K562 (cell line): ENCODE data around the gene SCAMP5. TPM values are rescaled to one million over a fixed set of nuclear protein-coding genes. Genes with fewer than 3 reads are reported as not detected.
A peak's percentile ranks its signal among the peaks of the same experiment; 100 is the strongest.

Experiments
- BCOR ChIP-seq: fragments of 450-650 bp; IDR thresholded peaks from 2 replicates; pipeline ENCODE4 v1.6.1; 2016
- CBX2 ChIP-seq: fragments of 200-600 bp; sonication (generic); IDR thresholded peaks from one replicate; pipeline ENCODE4 v1.6.1; 2012; ENCODE audit warnings: mild to moderate bottlenecking, low read length, inconsistent platforms; ENCODE audit not compliant: insufficient read depth, poor library complexity, severe bottlenecking
- CCAR2 ChIP-seq: fragments of 200-400 bp; formaldehyde crosslinking; IDR thresholded peaks from 2 replicates; pipeline ENCODE4 v1.6.1; 2017; ENCODE audit warnings: mild to moderate bottlenecking, low read depth, low read length
- CREB3L1 ChIP-seq: fragments of 450-650 bp; IDR thresholded peaks from 2 replicates; pipeline ENCODE4 v1.6.1; 2014; ENCODE audit warnings: low read depth, mild to moderate bottlenecking, moderate library complexity, borderline replicate concordance
- CTCF ChIP-seq, 3 experiments: IDR thresholded peaks in 2 of 3; conservative IDR thresholded peaks in 1 of 3; 2 replicates each; pipeline ENCODE4 v1.5.1; 2011 to 2012; ENCODE audit warnings: low read length in 3 of 3, mild to moderate bottlenecking in 3 of 3, control low read depth in 2 of 3, improper control_type of control experiment in 1 of 3, inconsistent platforms in 1 of 3, low read depth in 1 of 3, mixed read lengths in 1 of 3, moderate library complexity in 1 of 3; ENCODE audit not compliant: insufficient read depth in 2 of 3
- HDAC2 ChIP-seq: fragments of 450-650 bp; IDR thresholded peaks from 2 replicates; pipeline ENCODE4 v1.6.1; 2016; ENCODE audit warnings: mild to moderate bottlenecking
- ILK ChIP-seq: fragments of 450-650 bp; IDR thresholded peaks from 2 replicates; pipeline ENCODE4 v1.6.1; 2016; ENCODE audit warnings: missing genetic modification characterization, low read depth, mild to moderate bottlenecking, missing compliant biosample characterization, moderate library complexity, borderline replicate concordance
- LCOR ChIP-seq: sonication (generic); formaldehyde crosslinking; IDR thresholded peaks from 2 replicates; pipeline ENCODE4 v1.8.0; 2022; ENCODE audit warnings: mild to moderate bottlenecking, missing genetic modification reagents
- MIER1 ChIP-seq: fragments of 450-650 bp; IDR thresholded peaks from 2 replicates; pipeline ENCODE4 v1.6.1; 2016; ENCODE audit warnings: antibody characterized with exemption, mild to moderate bottlenecking, low read depth
- NCOA1 ChIP-seq: fragments of 450-650 bp; IDR thresholded peaks from 2 replicates; pipeline ENCODE4 v1.6.1; 2016; ENCODE audit warnings: low read depth
- PCBP2 ChIP-seq: fragments of 200-400 bp; formaldehyde crosslinking; IDR thresholded peaks from 2 replicates; pipeline ENCODE4 v1.6.1; 2018; ENCODE audit warnings: low read length, low read depth, mild to moderate bottlenecking, moderate library complexity; ENCODE audit not compliant: poor library complexity, severe bottlenecking
- PHF20 ChIP-seq: fragments of 450-650 bp; IDR thresholded peaks from 2 replicates; pipeline ENCODE4 v1.6.1; 2018; ENCODE audit not compliant: partially characterized antibody
- POLR2A ChIP-seq: fragments of 450-650 bp; conservative IDR thresholded peaks from 2 replicates; pipeline ENCODE4 v1.6.1; 2016
- PREB ChIP-seq: sonication (generic); formaldehyde crosslinking; IDR thresholded peaks from 2 replicates; pipeline ENCODE4 v1.8.1; 2023; ENCODE audit warnings: mild to moderate bottlenecking, missing genetic modification reagents
- RAD21 ChIP-seq, 2 experiments: fragments of 250-450 bp in 1 of 2; fragments of 450-650 bp in 1 of 2; sonication (Bioruptor Pico) in 1 of 2; formaldehyde crosslinking in 1 of 2; IDR thresholded peaks in 1 of 2; conservative IDR thresholded peaks in 1 of 2; 2 replicates each; pipeline versions ENCODE4 v1.4.0 to v1.8.0; 2020 to 2022; ENCODE audit warnings: mild to moderate bottlenecking in 2 of 2, moderate library complexity in 1 of 2
- RUNX1 ChIP-seq: sonication (generic); IDR thresholded peaks from 2 replicates; pipeline ENCODE4 v1.6.1; 2016; ENCODE audit warnings: antibody characterized with exemption, low read depth
- SRF ChIP-seq, 2 experiments: fragments of 250-450, 450-650 bp in 1 of 2; sonication (Bioruptor Pico) in 1 of 2; sonication (generic) in 1 of 2; formaldehyde crosslinking; IDR thresholded peaks; 2 replicates each; pipeline versions ENCODE4 v1.5.0 to v1.5.1; 2020 to 2022; ENCODE audit warnings: mild to moderate bottlenecking in 1 of 2, missing genetic modification reagents in 1 of 2
- STAT6 ChIP-seq: sonication (generic); formaldehyde crosslinking; IDR thresholded peaks from 2 replicates; pipeline ENCODE4 v1.8.1; 2023; ENCODE audit warnings: mild to moderate bottlenecking, missing genetic modification reagents
- TCFL5 ChIP-seq: fragments of 250-450 bp; sonication (Bioruptor Pico); conservative IDR thresholded peaks from 2 replicates; pipeline ENCODE4 v1.6.1; 2021; ENCODE audit warnings: mild to moderate bottlenecking, moderate library complexity, matching md5 sums
- ZNF316 ChIP-seq: fragments of 450-650 bp; IDR thresholded peaks from 2 replicates; pipeline ENCODE4 v1.6.1; 2016
- ZNF347 ChIP-seq: fragments of 450-650 bp; formaldehyde crosslinking; IDR thresholded peaks from 2 replicates; pipeline ENCODE4 v1.4.0; 2020; ENCODE audit warnings: low read depth, mild to moderate bottlenecking, moderate library complexity
- ZNF507 ChIP-seq: conservative IDR thresholded peaks from 2 replicates; pipeline ENCODE4 v1.6.1; 2017; ENCODE audit warnings: missing genetic modification characterization, missing compliant biosample characterization
- polyA plus RNA-seq, 8 experiments: library from polyadenylated mRNA; depleted of rRNA in 4 of 8; stranded (reverse) in 5 of 8; unstranded in 3 of 8; fragments of >200 nt; fragmentation: Nextera tagmentation in 2 of 8; fragmentation: Illumina TruSeq in 1 of 8; extraction: Ambion mirVana in 2 of 8; extraction: Trizol in 1 of 8; gene quantifications; 2 replicates each; pipeline versions ENCODE4 v1.2.1 to v1.2.3, GENCODE V29; 2011 to 2014; ENCODE audit warnings: inconsistent platforms in 1 of 8, missing spikeins in 1 of 8
- total RNA-seq, 7 experiments: library from RNA; depleted of rRNA in 6 of 7; stranded (reverse); fragments of >200 nt in 6 of 7; fragmentation: Illumina TruSeq in 2 of 7; extraction: Trizol in 2 of 7; gene quantifications; 2 replicates each; pipeline versions ENCODE4 v1.2.1 to v1.2.3, GENCODE V29; 2011 to 2021; ENCODE audit warnings: low replicate concordance in 1 of 7

The SCAMP5 gene
- total and polyA plus RNA-seq, 9 of the 15 experiments (the other 6 are each of a cell fraction or from before 2014, with no cell fraction given) = 0.09 to 0.29 (median 0.19) TPM; not detected in 5

GRCh38 chr15:75023181-75023871 lies 28.0 kb downstream of the SCAMP5 start, which contains the start of gene PPCDC (continued):
- peak in 1 of 3 experiments; percentile 18; a peak in 1 of 6 replicates for TF ChIP-seq CTCF (IDR thresholded peaks at IDR 0.05 in 2 of 3, conservative IDR thresholded peaks at IDR 0.05 in 1 of 3; ENCODE audit: insufficient read depth in 2 of 3, low read depth in 1 of 3, low read length in 3 of 3)
- 0 out of 2 replicates have a peak, but pooled peaks have one; percentile 23 for TF ChIP-seq BCOR
- no peak for TF ChIP-seq ZNF347
- peak; percentile 50; the same call in 1 of the 2 replicates for TF ChIP-seq LCOR (CRISPR knock-in tag)
- TF ChIP-seq HDAC2 = no peak
- no peak for TF ChIP-seq MIER1
- no peak for TF ChIP-seq TCFL5 (CRISPR knock-in tag)
- TF ChIP-seq POLR2A = peak; percentile 99
- TF ChIP-seq NCOA1 = no peak
- TF ChIP-seq STAT6 = no peak
- no peak for TF ChIP-seq RUNX1
- TF ChIP-seq RAD21 (CRISPR knock-in tag; conservative IDR thresholded peaks at IDR 0.05 in 1 of 2, IDR thresholded peaks at IDR 0.05 in 1 of 2) = peak in 1 of 2 experiments; percentile 7; a peak in 1 of 4 replicates
- TF ChIP-seq ZNF316 = no peak
- no peak for TF ChIP-seq PCBP2
- TF ChIP-seq CREB3L1 = peak; percentile 97
- TF ChIP-seq ILK (tag) = no peak
- TF ChIP-seq ZNF507 (tag) = no peak
- peak in 1 of 2 experiments; percentile 36; a peak in 1 of 4 replicates for TF ChIP-seq SRF (CRISPR knock-in tag; IDR thresholded peaks at IDR 0.05)
- no peak for TF ChIP-seq CBX2
- peak; percentile 84 for TF ChIP-seq PHF20
- no peak for TF ChIP-seq CCAR2
- no peak for TF ChIP-seq PREB (CRISPR knock-in tag)
